Gastrocnemius medialis (tissue), 4 donors: ENCODE results near the gene CYP4V2.

ENCODE experiments used
- CTCF ChIP-seq, 5 experiments: fragments of 450-650 bp in 3 of 5; fragments of 200-600 bp in 2 of 5; sonication (generic) in 2 of 5; IDR thresholded peaks in 4 of 5; conservative IDR thresholded peaks in 1 of 5; 1 replicate in 4 of 5; 2 replicates in 1 of 5; pipeline ENCODE4 v1.5.1; 2016 to 2019; ENCODE audit warnings: antibody characterized with exemption in 5 of 5, mild to moderate bottlenecking in 3 of 5, moderate library complexity in 3 of 5
- POLR2A ChIP-seq, 2 donors: fragments of 450-650 bp; IDR thresholded peaks; one replicate each; pipeline ENCODE4 v1.6.1; 2017; ENCODE audit warnings: antibody characterized with exemption in 2 of 2, mild to moderate bottlenecking in 2 of 2, moderate library complexity in 2 of 2

- TF ChIP-seq CTCF (IDR thresholded peaks at IDR 0.05 in 4 of 5, conservative IDR thresholded peaks at IDR 0.05 in 1 of 5) = no peak
- no peak for TF ChIP-seq POLR2A (IDR thresholded peaks at IDR 0.05)
These were observed 59.4 kb downstream of the CYP4V2 start for GRCh38 chr4:186250760-186251159.
